Chondrocyte (in vitro differentiated cells): ENCODE data around the gene STIMATE. TPM values are rescaled to one million over a fixed set of nuclear protein-coding genes. Genes with fewer than 3 reads are reported as not detected.

Experiments
- DNase-seq: peaks from one replicate; pipeline ENCODE4 v3.0.0; 2021; ENCODE audit warnings: mixed read lengths, low spot score
- H3K27ac Mint-ChIP-seq: one replicate; pipeline ENCODE4 v1.8.0; 2021; ENCODE audit warnings: mild to moderate bottlenecking, moderate library complexity, mixed read lengths; ENCODE audit not compliant: unreplicated experiment
- H3K27me3 Mint-ChIP-seq: 2 replicates; pipeline ENCODE4 v1.8.0; 2021; ENCODE audit warnings: low read depth, mixed read lengths
- H3K36me3 Mint-ChIP-seq: 2 replicates; pipeline ENCODE4 v1.8.0; 2021; ENCODE audit warnings: low read depth, mixed read lengths
- H3K4me1 Mint-ChIP-seq: 2 replicates; pipeline ENCODE4 v1.8.0; 2021; ENCODE audit warnings: low read depth, mild to moderate bottlenecking, mixed read lengths
- H3K4me3 Mint-ChIP-seq: one replicate; pipeline ENCODE4 v1.8.0; 2021; ENCODE audit warnings: mild to moderate bottlenecking, moderate library complexity, mixed read lengths; ENCODE audit not compliant: unreplicated experiment
- H3K9me3 Mint-ChIP-seq: 2 replicates; pipeline ENCODE4 v1.8.0; 2021; ENCODE audit warnings: low read depth, mixed read lengths
- total RNA-seq: library from RNA; stranded (reverse); gene quantifications from 3 replicates; pipeline ENCODE4 v1.2.1, GENCODE V29; 2021
- TF ChIP-seq, protein P1 (sequence below): fragments of 200-600 bp; sonication (generic); IDR thresholded peaks from 2 replicates; pipeline ENCODE4 v1.5.0; 2021; ENCODE audit warnings: antibody characterized with exemption, mild to moderate bottlenecking, moderate library complexity

The STIMATE gene
- total RNA-seq, 1 donor from 2014 or later = 19.0 TPM

DNA sequence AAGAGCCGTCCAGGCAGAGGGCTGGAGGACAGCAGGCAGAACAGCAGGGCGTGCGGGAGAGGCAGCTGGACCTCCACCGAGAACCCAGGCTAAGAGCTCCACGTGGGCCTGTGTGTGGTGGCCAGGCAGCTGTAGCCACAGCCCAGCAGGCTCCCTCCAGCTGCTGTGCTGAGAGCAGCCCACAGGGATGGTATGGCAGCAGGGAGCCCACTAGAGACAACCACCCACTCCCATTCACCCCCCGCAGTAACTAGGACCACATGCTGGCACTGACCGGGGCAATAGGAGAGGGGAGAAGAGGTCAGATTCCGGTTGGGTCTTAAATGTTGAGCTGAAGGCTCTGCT, 37.0 kb downstream of the STIMATE start:
- H3K9me3 Mint-ChIP-seq = peaks cover 7% of the 10 kb centered on the region
- no peak for DNase-seq
- no peaks in the 10 kb centered on the region for H3K4me1 Mint-ChIP-seq
- H3K27me3 Mint-ChIP-seq = no peaks in the 10 kb centered on the region
- H3K27ac Mint-ChIP-seq = no peak overlapping the region
- no peak overlapping the region for H3K4me3 Mint-ChIP-seq
- TF ChIP-seq, protein P1, sequence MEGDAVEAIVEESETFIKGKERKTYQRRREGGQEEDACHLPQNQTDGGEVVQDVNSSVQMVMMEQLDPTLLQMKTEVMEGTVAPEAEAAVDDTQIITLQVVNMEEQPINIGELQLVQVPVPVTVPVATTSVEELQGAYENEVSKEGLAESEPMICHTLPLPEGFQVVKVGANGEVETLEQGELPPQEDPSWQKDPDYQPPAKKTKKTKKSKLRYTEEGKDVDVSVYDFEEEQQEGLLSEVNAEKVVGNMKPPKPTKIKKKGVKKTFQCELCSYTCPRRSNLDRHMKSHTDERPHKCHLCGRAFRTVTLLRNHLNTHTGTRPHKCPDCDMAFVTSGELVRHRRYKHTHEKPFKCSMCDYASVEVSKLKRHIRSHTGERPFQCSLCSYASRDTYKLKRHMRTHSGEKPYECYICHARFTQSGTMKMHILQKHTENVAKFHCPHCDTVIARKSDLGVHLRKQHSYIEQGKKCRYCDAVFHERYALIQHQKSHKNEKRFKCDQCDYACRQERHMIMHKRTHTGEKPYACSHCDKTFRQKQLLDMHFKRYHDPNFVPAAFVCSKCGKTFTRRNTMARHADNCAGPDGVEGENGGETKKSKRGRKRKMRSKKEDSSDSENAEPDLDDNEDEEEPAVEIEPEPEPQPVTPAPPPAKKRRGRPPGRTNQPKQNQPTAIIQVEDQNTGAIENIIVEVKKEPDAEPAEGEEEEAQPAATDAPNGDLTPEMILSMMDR = no peak
- peaks cover 8% of the 10 kb centered on the region for H3K36me3 Mint-ChIP-seq

DNA sequence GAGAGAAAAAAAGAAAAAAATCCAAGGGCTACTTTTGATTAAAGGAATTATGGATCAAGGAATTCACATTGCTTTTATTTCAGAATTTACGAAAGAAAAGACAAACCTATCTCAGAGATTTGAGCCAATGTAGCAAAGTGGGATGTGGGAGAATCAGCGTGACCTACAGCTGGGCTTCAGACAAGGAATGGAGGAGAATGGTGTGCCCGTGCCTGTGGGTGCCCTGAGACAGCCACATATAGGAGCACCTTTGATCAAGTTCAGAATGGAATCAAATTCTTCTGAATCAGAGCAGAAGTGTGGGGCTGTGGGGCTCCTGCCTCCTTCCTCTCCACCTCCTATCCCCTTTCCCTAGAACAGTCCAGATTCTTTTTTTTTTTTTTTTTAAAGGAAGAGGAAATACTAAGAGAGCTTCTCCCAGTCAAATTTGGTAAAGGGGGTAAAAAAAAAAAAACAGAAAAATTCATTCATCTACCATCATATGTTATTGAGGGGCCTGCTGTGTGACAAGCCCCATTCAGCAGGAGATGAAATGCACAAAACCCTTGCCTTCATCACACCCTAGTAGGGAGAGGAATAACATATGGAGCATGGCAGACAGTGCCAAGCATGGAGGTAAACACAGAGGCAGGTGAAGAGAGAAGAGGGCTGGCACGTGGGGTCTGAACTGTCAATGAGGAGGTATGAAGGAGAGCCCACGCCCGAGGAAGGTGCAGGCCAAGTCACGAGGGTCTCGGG, 37.5 kb downstream of the STIMATE start:
- Mint-ChIP-seq H3K36me3 (peaks cover 6% of the 10 kb centered on the region), H3K27me3 (no peaks in the 10 kb centered on the region), H3K27ac (no peak overlapping the region), H3K4me1 (no peaks in the 10 kb centered on the region), H3K9me3 (peaks cover 3% of the 10 kb centered on the region), H3K4me3 (no peak overlapping the region)
- DNase-seq = no peak
- TF ChIP-seq, protein P1 = no peak

DNA sequence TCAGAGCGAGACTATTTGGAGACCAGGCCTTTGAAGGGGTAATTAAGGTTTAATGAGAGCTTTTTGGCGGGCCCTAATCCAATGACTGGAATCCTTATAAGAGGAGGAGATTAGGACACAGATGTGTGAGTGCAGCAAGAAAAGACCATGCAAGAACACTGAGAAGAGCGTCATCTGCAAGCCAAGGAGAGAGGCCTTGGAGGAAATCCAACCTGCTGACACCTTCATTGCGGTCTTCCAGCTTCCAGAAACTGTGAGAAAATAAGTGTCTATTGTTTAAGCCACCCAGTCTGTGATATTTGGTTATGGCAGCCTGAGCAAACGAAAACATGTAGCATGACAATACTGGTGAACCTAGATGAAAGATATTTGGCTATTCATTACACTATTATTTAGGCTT, 39.5 kb downstream of the STIMATE start:
- Mint-ChIP-seq H3K4me3 (no peak overlapping the region), H3K27me3 (no peaks in the 10 kb centered on the region), H3K9me3 (no peaks in the 10 kb centered on the region), H3K27ac (no peak overlapping the region), H3K36me3 (peaks cover 5% of the 10 kb centered on the region), H3K4me1 (no peaks in the 10 kb centered on the region)
- TF ChIP-seq, protein P1 = no peak
- no peak for DNase-seq

DNA sequence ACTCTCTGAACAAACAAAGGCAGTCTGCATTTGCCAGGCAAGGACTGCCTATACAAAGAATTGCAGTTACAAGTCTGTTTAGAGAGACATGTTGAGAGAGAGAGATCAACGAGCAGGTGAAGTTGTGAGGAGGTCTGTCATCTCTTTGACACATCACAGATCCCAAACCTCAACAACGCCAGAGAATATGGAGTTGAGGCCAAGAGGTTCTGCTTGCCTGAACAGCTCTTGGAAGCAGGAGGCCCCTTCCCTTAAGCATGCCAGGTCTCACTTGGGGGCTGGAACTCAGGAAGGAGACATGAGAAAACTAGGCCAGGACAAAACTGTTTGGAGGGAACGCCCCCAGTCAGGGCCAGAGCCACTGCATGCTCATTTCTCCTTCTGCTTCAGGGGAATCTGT, 40.2 kb downstream of the STIMATE start:
- DNase-seq = no peak
- H3K4me1 Mint-ChIP-seq = no peaks in the 10 kb centered on the region
- no peak overlapping the region for H3K4me3 Mint-ChIP-seq
- H3K27ac Mint-ChIP-seq = no peak overlapping the region
- TF ChIP-seq, protein P1 = no peak
- H3K27me3 Mint-ChIP-seq = no peaks in the 10 kb centered on the region
- peaks cover 5% of the 10 kb centered on the region for H3K36me3 Mint-ChIP-seq
- H3K9me3 Mint-ChIP-seq = no peaks in the 10 kb centered on the region

DNA sequence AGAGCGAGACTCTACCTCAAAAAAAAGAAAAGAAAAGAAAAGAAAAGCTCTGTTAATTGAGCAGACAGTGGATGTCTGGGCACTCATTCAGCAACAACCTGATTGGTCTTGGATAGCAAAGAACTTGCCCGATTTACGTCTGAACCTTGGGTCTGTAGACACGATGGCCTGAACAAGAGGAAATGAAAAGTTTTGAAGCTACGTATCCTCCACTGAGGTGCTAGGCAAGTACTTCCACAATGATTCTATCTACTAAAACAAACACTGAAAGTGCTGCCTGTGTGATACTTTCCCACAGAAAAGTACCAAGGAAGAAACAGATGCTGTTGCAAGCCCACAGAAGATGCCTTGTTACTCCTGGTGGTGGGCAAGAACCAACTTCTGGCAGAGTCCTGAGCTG, 40.7 kb downstream of the STIMATE start:
- Mint-ChIP-seq H3K27ac (no peak overlapping the region), H3K36me3 (peaks cover 5% of the 10 kb centered on the region), H3K4me1 (no peaks in the 10 kb centered on the region), H3K27me3 (no peaks in the 10 kb centered on the region), H3K4me3 (no peak overlapping the region), H3K9me3 (no peaks in the 10 kb centered on the region)
- no peak for DNase-seq
- TF ChIP-seq, protein P1 = no peak
